Measurements from ENCODE around the gene CALCOCO2. TPM values are rescaled to one million over a fixed set of nuclear protein-coding genes. Genes with fewer than 3 reads are reported as not detected.
A peak's percentile ranks its signal among the peaks of the same experiment; 100 is the strongest.
"Not testable (repeated sequence)": the region's sequence is repeated elsewhere in the genome, so short reads cannot be mapped to it uniquely, and the experiment has no call there.

CALCOCO2 gene
- total and polyA plus RNA-seq, 5 donors from 2014 or later = 179 to 240 (median 215) TPM

DNA sequence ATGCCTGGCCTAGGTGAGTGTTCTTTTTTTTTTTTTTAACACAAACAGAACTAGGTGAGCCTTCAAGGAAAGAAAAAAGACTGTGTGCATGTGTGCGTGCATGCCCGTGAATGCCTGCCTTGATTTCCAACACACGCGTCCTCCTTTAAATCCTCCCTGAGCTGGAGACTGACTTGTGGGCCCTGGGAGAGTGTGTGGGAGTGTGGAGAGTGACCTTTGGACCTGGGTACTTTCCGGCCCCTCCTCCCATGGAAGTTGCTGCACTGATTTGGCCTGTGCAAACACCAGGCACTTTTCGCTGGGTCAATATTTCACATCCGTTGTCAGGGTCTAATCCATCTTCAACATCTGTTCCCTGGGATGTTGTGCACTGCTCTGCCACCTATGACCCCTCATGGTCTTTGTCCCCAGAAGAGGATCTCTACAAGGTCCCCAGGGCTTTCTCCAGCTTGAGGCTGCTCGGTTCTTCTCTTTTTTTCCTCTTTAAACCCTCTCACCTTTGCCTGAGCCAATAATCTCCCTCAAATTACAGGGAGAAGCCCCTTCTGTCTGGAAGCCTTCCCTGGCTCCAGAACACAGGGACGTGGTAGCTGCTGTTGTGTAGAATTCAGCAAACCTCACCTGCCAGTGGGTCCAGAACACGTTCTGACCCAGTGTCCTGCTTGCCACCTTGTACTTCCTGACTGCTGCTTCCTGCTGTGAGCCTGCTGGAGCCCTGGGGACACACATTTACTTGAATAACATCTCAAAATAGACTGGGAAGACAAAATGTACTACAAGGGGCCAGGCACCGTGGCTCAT lies 40.9 kb downstream of the CALCOCO2 start:
- Mint-ChIP-seq H3K4me3 (no peak overlapping the region), H3K27ac (peak overlapping the region in 2 of 3 donors; percentile 3 to 51), H3K9me3 (no peaks in the 10 kb centered on the region), H3K27me3 (no peaks in the 10 kb centered on the region), H3K36me3 (no peaks in the 10 kb centered on the region), H3K4me1 (peaks cover 0 to 4% (median 0%) of the 10 kb centered on the region in 4 donors)
- Histone ChIP-seq H3K4me1 (ENCODE audit: control insufficient read depth, insufficient read depth, low read length, poor library complexity, severe bottlenecking) (no peaks in the 10 kb centered on the region), H3K9me3 (ENCODE audit: control insufficient read depth in 2 of 2, low read length in 2 of 2) (no peaks in the 10 kb centered on the region), H3K4me3 (ENCODE audit: low read depth, low read length) (no peak overlapping the region), H3K27me3 (ENCODE audit: control insufficient read depth, insufficient read depth, low read length) (no peaks in the 10 kb centered on the region), H3K27ac (ENCODE audit: insufficient read depth, low read length, poor library complexity, severe bottlenecking) (no peak overlapping the region), H3K36me3 (ENCODE audit: control insufficient read depth, insufficient read depth, low read length) (no peaks in the 10 kb centered on the region)
- ATAC-seq (ENCODE audit: low read depth in 2 of 2) = no peak
- no peak for DNase-seq

DNA sequence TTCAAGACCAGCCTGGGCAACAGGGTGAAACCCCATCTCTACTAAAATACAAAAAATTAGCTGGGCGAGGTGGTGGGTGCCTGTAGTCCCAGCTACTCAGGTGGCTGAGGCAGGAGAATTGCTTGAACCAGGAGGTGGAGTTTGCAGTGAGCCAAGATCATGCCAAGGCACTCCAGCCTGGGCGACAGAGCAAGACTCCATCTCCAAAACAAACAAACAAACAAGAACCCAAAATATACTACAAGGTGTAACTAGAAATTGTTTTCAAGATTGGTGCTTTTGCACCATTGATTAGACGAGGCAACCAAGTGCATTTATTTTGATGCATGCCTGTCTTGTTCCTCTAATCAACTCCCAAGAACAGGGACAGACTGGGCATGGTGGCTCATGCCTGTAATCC lies 41.6 kb downstream of the CALCOCO2 start:
- not testable (repeated sequence) for H3K4me1 Mint-ChIP-seq

DNA sequence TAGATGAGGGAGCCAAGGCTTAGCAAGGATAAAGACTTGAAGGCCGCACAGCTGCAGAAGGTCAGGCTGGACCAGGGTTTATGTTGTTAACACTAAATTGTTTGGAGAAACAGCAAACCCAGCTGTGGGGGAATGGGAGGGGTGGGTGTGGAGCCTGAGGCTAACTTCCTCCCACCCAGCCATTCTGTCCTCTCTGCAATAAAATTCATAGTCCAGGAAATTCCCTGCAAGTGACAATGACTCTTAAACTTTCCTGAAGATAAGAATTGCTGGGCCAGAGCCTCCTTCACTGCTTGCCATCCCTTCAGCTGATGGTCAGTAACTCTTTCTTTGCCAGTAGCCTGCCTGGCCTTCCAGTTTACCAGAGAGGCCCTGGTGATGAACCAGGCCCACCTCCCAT lies 42.4 kb downstream of the CALCOCO2 start:
- H3K4me3 ChIP-seq (ENCODE audit: low read depth, low read length) = no peak overlapping the region
- Mint-ChIP-seq H3K27me3 (no peaks in the 10 kb centered on the region), H3K27ac (no peak overlapping the region), H3K4me3 (no peak overlapping the region), H3K36me3 (no peaks in the 10 kb centered on the region), H3K4me1 (peaks cover 0 to 4% (median 0%) of the 10 kb centered on the region in 4 donors), H3K9me3 (no peaks in the 10 kb centered on the region)
- no peak for DNase-seq
- no peaks in the 10 kb centered on the region for H3K4me1 ChIP-seq (ENCODE audit: control insufficient read depth, insufficient read depth, low read length, poor library complexity, severe bottlenecking)
- H3K36me3 ChIP-seq (ENCODE audit: control insufficient read depth, insufficient read depth, low read length) = no peaks in the 10 kb centered on the region
- ATAC-seq (ENCODE audit: low read depth in 2 of 2) = no peak
- no peaks in the 10 kb centered on the region for H3K27me3 ChIP-seq (ENCODE audit: control insufficient read depth, insufficient read depth, low read length)
- no peaks in the 10 kb centered on the region for H3K9me3 ChIP-seq (ENCODE audit: control insufficient read depth in 2 of 2, low read length in 2 of 2)
- no peak overlapping the region for H3K27ac ChIP-seq (ENCODE audit: insufficient read depth, low read length, poor library complexity, severe bottlenecking)

More for the DNA sequence above, 41.6 kb downstream of the CALCOCO2 start:
- not testable (repeated sequence) for H3K36me3 Mint-ChIP-seq; H3K27me3 Mint-ChIP-seq; H3K9me3 Mint-ChIP-seq; DNase-seq; ATAC-seq (ENCODE audit: low read depth in 2 of 2); H3K4me3 ChIP-seq (ENCODE audit: low read depth, low read length); H3K27ac Mint-ChIP-seq; H3K4me1 ChIP-seq (ENCODE audit: control insufficient read depth, insufficient read depth, low read length, poor library complexity, severe bottlenecking); H3K27me3 ChIP-seq (ENCODE audit: control insufficient read depth, insufficient read depth, low read length); H3K4me3 Mint-ChIP-seq; H3K9me3 ChIP-seq (ENCODE audit: control insufficient read depth in 2 of 2, low read length in 2 of 2); H3K27ac ChIP-seq (ENCODE audit: insufficient read depth, low read length, poor library complexity, severe bottlenecking); H3K36me3 ChIP-seq (ENCODE audit: control insufficient read depth, insufficient read depth, low read length)

DNA sequence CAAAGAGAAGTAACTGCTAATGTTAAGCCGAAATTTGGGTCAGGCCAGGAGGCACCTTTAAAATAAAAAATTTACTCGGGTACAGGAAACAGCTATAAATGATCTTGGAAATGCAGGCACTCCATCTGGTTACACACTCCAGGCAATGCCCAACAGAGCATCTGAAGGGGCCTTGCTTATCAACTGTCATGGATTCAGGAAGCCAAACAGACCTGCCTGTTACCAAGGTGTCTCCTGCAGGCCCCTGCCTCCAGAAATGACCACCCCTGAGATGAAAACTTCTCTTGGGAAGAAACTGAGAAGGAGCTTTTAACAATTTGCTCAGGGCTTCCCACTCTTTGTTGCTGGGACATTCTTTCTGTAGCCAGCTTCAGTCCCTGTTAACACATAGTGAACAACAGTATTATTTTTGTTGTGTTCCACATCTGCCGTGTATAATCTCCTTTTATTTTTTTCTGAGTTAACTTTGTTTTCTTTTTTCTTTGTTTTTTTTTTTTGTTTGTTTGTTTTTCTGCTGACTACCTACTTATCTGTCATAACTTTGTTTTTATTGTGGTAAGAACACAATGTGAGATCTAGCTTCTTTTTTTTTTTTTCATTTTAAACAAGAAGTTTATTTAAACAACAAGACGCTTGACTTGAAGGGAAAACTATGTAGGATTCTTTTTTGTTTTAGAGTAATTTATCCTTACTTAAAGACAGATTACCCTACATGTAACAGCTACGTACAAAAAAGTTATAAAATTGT lies 43.0 kb downstream of the CALCOCO2 start:
- no peak overlapping the region for H3K4me3 ChIP-seq (ENCODE audit: low read depth, low read length)
- no peaks in the 10 kb centered on the region for H3K36me3 Mint-ChIP-seq

DNA sequence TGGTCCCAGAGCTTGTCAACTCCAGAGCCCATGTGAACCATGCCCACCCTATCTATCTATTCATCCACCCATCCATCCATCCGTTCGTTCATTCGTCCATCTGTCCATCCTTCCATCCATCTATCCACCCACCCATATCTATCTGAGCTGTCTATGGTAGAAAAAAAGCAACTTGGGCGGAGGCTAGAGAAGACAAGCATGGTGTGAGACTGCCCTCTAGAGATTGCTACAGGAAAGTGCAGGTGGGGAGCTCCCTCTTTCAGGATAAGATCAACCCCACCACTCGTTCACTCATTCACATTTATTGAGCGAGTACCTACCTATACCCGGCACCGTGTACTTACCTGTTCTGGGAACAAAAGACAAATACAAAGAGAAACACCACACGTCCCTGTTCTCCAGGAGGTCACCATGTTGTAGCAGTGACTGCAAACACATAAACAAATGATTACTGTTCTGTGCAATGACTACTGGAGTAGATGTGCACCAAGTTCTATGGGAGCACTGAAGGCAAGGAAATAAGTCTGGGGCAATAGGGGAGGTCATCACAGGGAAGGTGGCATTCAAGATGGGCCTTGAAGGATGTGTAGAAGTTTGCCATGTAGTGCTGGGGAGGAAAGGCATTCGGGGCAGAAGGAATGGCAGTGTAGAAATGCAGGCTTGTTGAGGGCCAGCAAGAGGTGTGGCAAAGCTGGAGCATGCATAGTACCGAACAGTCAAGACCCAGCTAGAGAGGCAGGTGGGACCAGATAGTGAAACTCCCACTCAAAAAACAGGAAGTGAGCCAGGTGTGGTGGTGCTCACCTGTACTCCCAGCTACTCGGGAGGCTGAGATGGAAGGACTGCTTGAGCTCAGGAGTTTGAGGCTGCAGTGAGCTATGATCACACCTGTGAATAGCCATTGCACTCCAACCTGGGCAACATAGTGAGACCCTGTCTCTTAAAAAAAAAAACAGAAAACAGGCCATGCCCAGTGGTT lies 48.4 kb downstream of the CALCOCO2 start:
- Mint-ChIP-seq H3K4me1 (no peaks in the 10 kb centered on the region), H3K27ac (no peak overlapping the region), H3K27me3 (peaks cover 4% of the 10 kb centered on the region), H3K9me3 (no peaks in the 10 kb centered on the region), H3K4me3 (no peak overlapping the region), H3K36me3 (no peaks in the 10 kb centered on the region)
- no peaks in the 10 kb centered on the region for H3K4me1 ChIP-seq (ENCODE audit: control insufficient read depth, insufficient read depth, low read length, poor library complexity, severe bottlenecking)
- H3K27me3 ChIP-seq (ENCODE audit: control insufficient read depth, insufficient read depth, low read length) = no peaks in the 10 kb centered on the region
- DNase-seq = peak; percentile 42 to 78 (median 74)
- peak; percentile 81 to 88 for ATAC-seq (ENCODE audit: low read depth in 2 of 2)
- H3K36me3 ChIP-seq (ENCODE audit: control insufficient read depth, insufficient read depth, low read length) = no peaks in the 10 kb centered on the region
- H3K9me3 ChIP-seq (ENCODE audit: control insufficient read depth in 2 of 2, low read length in 2 of 2) = no peaks in the 10 kb centered on the region
- no peak overlapping the region for H3K27ac ChIP-seq (ENCODE audit: insufficient read depth, low read length, poor library complexity, severe bottlenecking)
- no peak overlapping the region for H3K4me3 ChIP-seq (ENCODE audit: low read depth, low read length)

More for the DNA sequence above, 43.0 kb downstream of the CALCOCO2 start:
- H3K27ac ChIP-seq (ENCODE audit: insufficient read depth, low read length, poor library complexity, severe bottlenecking) = no peak overlapping the region
- Mint-ChIP-seq H3K27me3 (no peaks in the 10 kb centered on the region), H3K4me3 (no peak overlapping the region), H3K9me3 (no peaks in the 10 kb centered on the region), H3K27ac (no peak overlapping the region), H3K4me1 (peaks cover 0 to 4% (median 0%) of the 10 kb centered on the region in 4 donors)
- no peaks in the 10 kb centered on the region for H3K9me3 ChIP-seq (ENCODE audit: control insufficient read depth in 2 of 2, low read length in 2 of 2)
- DNase-seq = no peak
- H3K4me1 ChIP-seq (ENCODE audit: control insufficient read depth, insufficient read depth, low read length, poor library complexity, severe bottlenecking) = no peaks in the 10 kb centered on the region
- H3K27me3 ChIP-seq (ENCODE audit: control insufficient read depth, insufficient read depth, low read length) = no peaks in the 10 kb centered on the region
- H3K36me3 ChIP-seq (ENCODE audit: control insufficient read depth, insufficient read depth, low read length) = no peaks in the 10 kb centered on the region
- no peak for ATAC-seq (ENCODE audit: low read depth in 2 of 2)

DNA sequence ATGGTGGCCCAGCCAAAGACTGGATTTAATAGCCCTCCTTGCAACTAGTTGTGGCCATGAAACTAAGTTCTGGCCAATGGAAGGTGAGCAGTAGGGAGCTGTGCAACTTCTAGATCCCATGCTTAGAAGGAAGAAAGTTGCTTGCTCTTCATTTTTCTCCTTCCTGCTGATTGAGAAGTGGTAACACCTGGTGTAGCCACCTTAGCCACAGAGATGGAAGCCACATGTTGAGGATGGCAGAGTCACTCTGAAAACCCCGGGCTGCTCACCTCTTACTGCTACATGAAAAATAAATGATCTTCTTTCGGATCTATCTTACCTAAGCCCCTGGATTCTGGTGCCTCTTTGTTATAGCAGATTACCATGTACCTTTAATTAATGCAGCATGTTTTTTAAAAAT lies 51.4 kb downstream of the CALCOCO2 start:
- peaks cover 0 to 4% (median 0%) of the 10 kb centered on the region in 4 donors for H3K4me1 Mint-ChIP-seq
- H3K9me3 Mint-ChIP-seq = no peaks in the 10 kb centered on the region
- no peak overlapping the region for H3K4me3 Mint-ChIP-seq
- ATAC-seq (ENCODE audit: low read depth in 2 of 2) (no peak), DNase-seq (no peak)
- Histone ChIP-seq H3K4me1 (ENCODE audit: control insufficient read depth, insufficient read depth, low read length, poor library complexity, severe bottlenecking) (peaks cover 5% of the 10 kb centered on the region), H3K36me3 (ENCODE audit: control insufficient read depth, insufficient read depth, low read length) (no peaks in the 10 kb centered on the region), H3K27ac (ENCODE audit: insufficient read depth, low read length, poor library complexity, severe bottlenecking) (no peak overlapping the region), H3K4me3 (ENCODE audit: low read depth, low read length) (no peak overlapping the region), H3K9me3 (ENCODE audit: control insufficient read depth in 2 of 2, low read length in 2 of 2) (no peaks in the 10 kb centered on the region), H3K27me3 (ENCODE audit: control insufficient read depth, insufficient read depth, low read length) (no peaks in the 10 kb centered on the region)
- H3K36me3 Mint-ChIP-seq = no peaks in the 10 kb centered on the region
- H3K27ac Mint-ChIP-seq = no peak overlapping the region
- peaks cover 5% of the 10 kb centered on the region for H3K27me3 Mint-ChIP-seq

DNA sequence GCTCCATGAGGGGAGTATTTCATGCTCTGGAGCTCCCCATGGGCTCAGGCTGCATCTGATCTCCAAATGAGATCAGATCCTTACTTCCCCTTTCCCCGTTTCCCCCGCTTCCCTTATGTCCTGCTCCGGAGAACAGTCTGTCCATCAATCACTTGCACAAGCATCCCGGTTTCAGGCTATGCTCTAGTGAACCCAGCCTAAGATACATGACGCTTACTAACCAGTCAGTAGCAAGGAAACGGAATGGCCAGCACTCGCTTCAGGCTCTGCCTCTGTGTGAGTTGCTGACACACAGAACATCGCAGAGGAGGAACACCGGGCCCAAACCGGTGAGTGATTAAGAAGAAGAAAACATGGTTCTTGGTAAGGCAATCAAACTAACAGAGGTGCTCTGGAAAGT lies 52.3 kb downstream of the CALCOCO2 start:
- DNase-seq (no peak), ATAC-seq (ENCODE audit: low read depth in 2 of 2) (no peak)
- H3K9me3 ChIP-seq (ENCODE audit: control insufficient read depth in 2 of 2, low read length in 2 of 2) = no peaks in the 10 kb centered on the region
- H3K4me1 ChIP-seq (ENCODE audit: control insufficient read depth, insufficient read depth, low read length, poor library complexity, severe bottlenecking) = peaks cover 5% of the 10 kb centered on the region
- Mint-ChIP-seq H3K27me3 (peaks cover 5% of the 10 kb centered on the region), H3K36me3 (no peaks in the 10 kb centered on the region), H3K4me1 (peaks cover 0 to 4% (median 0%) of the 10 kb centered on the region in 4 donors), H3K4me3 (peak overlapping the region in 1 of 4 donors; percentile 11), H3K27ac (peak overlapping the region in 1 of 3 donors; percentile 15), H3K9me3 (no peaks in the 10 kb centered on the region)
- no peaks in the 10 kb centered on the region for H3K27me3 ChIP-seq (ENCODE audit: control insufficient read depth, insufficient read depth, low read length)
- H3K36me3 ChIP-seq (ENCODE audit: control insufficient read depth, insufficient read depth, low read length) = no peaks in the 10 kb centered on the region
- H3K27ac ChIP-seq (ENCODE audit: insufficient read depth, low read length, poor library complexity, severe bottlenecking) = no peak overlapping the region
- H3K4me3 ChIP-seq (ENCODE audit: low read depth, low read length) = no peak overlapping the region
